ENCODE data around the gene EYS. TPM values are rescaled to one million over a fixed set of nuclear protein-coding genes. Genes with fewer than 3 reads are reported as not detected.

The EYS gene
- polyA plus RNA-seq, 1 experiment, result not detected

DNA sequence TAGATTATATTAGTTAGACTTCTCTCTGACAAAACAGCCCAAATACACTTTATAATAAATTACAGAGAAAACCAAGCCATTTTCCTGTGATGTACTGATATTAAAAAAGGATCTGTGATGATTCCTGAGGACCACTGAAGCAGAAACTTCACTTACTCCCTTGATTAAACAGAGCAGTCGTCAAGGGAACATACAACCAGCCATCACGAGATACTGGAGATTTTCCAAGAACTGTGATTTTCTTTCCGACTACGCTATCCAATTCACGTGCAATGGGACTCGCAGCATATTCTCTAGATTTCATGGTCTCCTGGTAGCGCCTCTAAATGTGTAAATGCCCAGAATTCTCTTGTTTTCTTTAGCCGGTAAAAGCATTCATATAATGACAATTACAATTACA lies 1694.0 kb downstream of the EYS start:
- DNase-seq (ENCODE audit: low read depth), result no peak
- TF ChIP-seq, protein P1, sequence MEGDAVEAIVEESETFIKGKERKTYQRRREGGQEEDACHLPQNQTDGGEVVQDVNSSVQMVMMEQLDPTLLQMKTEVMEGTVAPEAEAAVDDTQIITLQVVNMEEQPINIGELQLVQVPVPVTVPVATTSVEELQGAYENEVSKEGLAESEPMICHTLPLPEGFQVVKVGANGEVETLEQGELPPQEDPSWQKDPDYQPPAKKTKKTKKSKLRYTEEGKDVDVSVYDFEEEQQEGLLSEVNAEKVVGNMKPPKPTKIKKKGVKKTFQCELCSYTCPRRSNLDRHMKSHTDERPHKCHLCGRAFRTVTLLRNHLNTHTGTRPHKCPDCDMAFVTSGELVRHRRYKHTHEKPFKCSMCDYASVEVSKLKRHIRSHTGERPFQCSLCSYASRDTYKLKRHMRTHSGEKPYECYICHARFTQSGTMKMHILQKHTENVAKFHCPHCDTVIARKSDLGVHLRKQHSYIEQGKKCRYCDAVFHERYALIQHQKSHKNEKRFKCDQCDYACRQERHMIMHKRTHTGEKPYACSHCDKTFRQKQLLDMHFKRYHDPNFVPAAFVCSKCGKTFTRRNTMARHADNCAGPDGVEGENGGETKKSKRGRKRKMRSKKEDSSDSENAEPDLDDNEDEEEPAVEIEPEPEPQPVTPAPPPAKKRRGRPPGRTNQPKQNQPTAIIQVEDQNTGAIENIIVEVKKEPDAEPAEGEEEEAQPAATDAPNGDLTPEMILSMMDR (IDR thresholded peaks at IDR 0.05; ENCODE audit: insufficient read depth, low read depth, low read length), result no peak
- H3K4me3 ChIP-seq (ENCODE audit: low read depth, low read length), result no peak overlapping the region
- POLR2A ChIA-PET, result no interaction called here
- no peaks in the 10 kb centered on the region for H3K36me3 ChIP-seq (ENCODE audit: control insufficient read depth, insufficient read depth, low read length)
- CTCF ChIA-PET, result interaction anchor here (0.8 kb wide), 1 partner anchor 239 kb away, joined by 3 read pairs; no protein-coding TSS in a partner anchor
- no peaks in the 10 kb centered on the region for H3K27me3 ChIP-seq (ENCODE audit: control insufficient read depth, insufficient read depth, low read length)

DNA sequence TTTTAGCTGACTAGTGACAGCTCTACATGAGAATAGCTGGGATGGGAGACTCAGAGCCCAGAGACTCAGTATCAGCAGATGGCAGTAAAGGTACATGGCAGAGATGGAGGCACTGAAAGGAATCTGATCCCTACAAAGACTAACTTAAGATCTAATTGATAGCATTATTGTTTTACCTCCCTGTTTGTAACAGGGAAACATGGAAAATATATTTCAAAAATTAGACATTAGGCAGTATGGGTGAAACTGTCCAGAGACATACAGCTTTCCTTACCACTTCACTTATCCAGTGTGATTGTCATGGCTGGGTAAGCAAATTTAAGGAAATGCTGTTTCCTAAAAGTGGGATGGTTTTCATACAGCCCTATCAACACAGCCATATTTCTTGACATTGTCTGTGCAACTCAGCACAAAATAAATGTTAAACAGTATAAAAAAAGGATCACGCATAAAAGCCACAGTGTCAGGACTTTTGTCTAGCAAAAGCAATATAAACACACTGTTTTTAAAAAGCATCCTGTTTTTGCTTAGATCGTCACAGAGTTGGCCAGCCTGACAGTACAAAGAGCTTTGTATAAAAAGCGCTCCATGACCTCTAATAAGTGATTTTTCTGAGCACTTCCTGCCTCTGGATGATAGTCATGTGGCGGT lies 1694.5 kb downstream of the EYS start:
- POLR2A ChIA-PET, result no interaction called here
- CTCF ChIA-PET, result interaction anchor here (0.8 kb wide), 1 partner anchor 240 kb away, joined by 3 read pairs; no protein-coding TSS in a partner anchor
- Histone ChIP-seq H3K27me3 (ENCODE audit: control insufficient read depth, insufficient read depth, low read length) (no peaks in the 10 kb centered on the region), H3K36me3 (ENCODE audit: control insufficient read depth, insufficient read depth, low read length) (no peaks in the 10 kb centered on the region), H3K4me3 (ENCODE audit: low read depth, low read length) (no peak overlapping the region)
- DNase-seq (ENCODE audit: low read depth), result no peak
- TF ChIP-seq, protein P1 (IDR thresholded peaks at IDR 0.05; ENCODE audit: insufficient read depth, low read depth, low read length), result peak; percentile 31; the same call in 1 of the 2 replicates

DNA sequence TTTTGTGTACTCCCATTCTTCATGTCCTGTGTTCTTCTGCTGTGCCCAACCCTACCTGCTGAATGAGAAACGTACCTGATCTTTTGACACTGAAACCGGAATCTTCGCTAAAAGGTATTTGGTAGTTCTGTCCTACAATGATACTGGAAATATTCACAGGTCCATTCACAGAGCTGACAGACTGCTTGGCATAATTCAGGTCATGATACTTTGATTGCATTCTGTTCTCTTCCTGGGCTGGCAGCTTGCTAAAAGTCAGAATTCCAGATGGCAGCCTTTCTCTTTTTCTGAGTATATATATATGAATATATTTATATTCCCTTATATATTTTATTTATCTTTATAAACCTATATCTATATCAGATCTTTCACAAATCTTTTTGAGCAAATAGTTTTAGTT lies 1696.4 kb downstream of the EYS start:
- H3K4me3 ChIP-seq (ENCODE audit: low read depth, low read length), result no peak overlapping the region

DNA sequence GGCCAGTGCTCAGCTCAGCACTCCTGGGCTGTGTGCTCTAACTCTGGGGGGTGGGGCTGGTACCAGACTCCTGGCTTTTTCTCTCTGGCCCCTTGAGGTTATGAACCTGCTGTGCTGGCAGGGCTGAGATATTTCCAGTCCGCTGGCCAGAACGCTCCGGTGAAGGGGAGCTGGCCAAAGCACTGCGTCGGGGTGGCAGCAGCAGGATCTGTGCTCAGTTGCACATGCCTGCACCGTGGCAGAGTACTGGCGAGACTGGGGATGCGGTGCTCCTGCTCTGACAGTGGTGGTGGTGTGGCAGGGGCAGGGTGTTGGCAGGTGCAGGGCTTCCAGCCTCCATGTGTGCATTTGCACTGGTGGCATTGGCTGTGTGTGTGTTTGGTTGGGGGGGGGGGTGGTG lies 1697.0 kb downstream of the EYS start:
- ChIA-PET CTCF (no interaction called here), POLR2A (no interaction called here)
- TF ChIP-seq, protein P1 (IDR thresholded peaks at IDR 0.05; ENCODE audit: insufficient read depth, low read depth, low read length), result no peak
- Histone ChIP-seq H3K27me3 (ENCODE audit: control insufficient read depth, insufficient read depth, low read length) (no peaks in the 10 kb centered on the region), H3K36me3 (ENCODE audit: control insufficient read depth, insufficient read depth, low read length) (no peaks in the 10 kb centered on the region), H3K4me3 (ENCODE audit: low read depth, low read length) (no peak overlapping the region)
- DNase-seq (ENCODE audit: low read depth), result no peak

More for the DNA sequence above, 1696.4 kb downstream of the EYS start:
- Histone ChIP-seq H3K27me3 (ENCODE audit: control insufficient read depth, insufficient read depth, low read length) (no peaks in the 10 kb centered on the region), H3K36me3 (ENCODE audit: control insufficient read depth, insufficient read depth, low read length) (no peaks in the 10 kb centered on the region)
- POLR2A ChIA-PET, result no interaction called here
- CTCF ChIA-PET, result no interaction called here
- TF ChIP-seq, protein P1 (IDR thresholded peaks at IDR 0.05; ENCODE audit: insufficient read depth, low read depth, low read length), result no peak
- no peak for DNase-seq (ENCODE audit: low read depth)

DNA sequence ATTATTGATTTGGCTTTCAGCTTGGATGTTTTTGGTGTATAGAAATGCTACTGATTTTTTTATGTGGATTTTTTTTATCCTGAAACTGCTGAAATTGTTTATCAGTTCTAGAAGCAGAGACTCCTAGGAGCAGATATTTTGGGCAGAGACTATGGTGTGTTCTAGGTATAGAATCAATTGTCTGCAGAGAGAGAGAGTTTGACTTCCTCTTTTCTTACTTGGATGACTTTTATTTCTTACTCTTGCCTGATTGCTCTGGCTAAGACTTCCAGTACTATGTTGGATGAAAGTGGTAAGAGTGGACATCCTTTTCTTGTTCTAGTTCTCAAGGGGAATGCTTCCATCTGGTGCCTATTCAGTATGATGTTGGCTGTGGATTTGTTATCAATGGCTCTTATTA lies 1700.8 kb downstream of the EYS start:
- Histone ChIP-seq H3K4me3 (ENCODE audit: low read depth, low read length) (no peak overlapping the region), H3K27me3 (ENCODE audit: control insufficient read depth, insufficient read depth, low read length) (no peaks in the 10 kb centered on the region), H3K36me3 (ENCODE audit: control insufficient read depth, insufficient read depth, low read length) (no peaks in the 10 kb centered on the region)
- CTCF ChIA-PET, result no interaction called here
- POLR2A ChIA-PET, result no interaction called here
- TF ChIP-seq, protein P1 (IDR thresholded peaks at IDR 0.05; ENCODE audit: insufficient read depth, low read depth, low read length), result no peak
- DNase-seq (ENCODE audit: low read depth), result no peak
